ENCODE measurements around the gene ENPEP. TPM values are rescaled to one million over a fixed set of nuclear protein-coding genes. Genes with fewer than 3 reads are reported as not detected.

ENPEP gene
- total and polyA plus RNA-seq, 7 experiments from 2014 or later, result 0.29 TPM; not detected in 6

GRCh38 chr4:110452546-110452945, 23.4 kb upstream of the ENPEP start:
- Histone ChIP-seq H3K27me3 (ENCODE audit: control insufficient read depth in 2 of 2, insufficient read depth in 2 of 2, low read length in 2 of 2) (no peaks in the 10 kb centered on the region), H3K27ac (ENCODE audit: low read depth, low read length) (no peak overlapping the region), H3K9me3 (ENCODE audit: control insufficient read depth in 2 of 3, low read length in 3 of 3) (no peaks in the 10 kb centered on the region), H3K4me1 (ENCODE audit: control insufficient read depth in 2 of 2, insufficient read depth in 2 of 2, low read length in 2 of 2) (no peaks in the 10 kb centered on the region), H3K36me3 (ENCODE audit: control insufficient read depth in 2 of 3, insufficient read depth in 3 of 3, low read length in 3 of 3) (no peaks in the 10 kb centered on the region), H3K4me3 (ENCODE audit: low read length) (no peak overlapping the region)
- Mint-ChIP-seq H3K4me1 (peaks cover 0 to 2% (median 0%) of the 10 kb centered on the region in 7 donors), H3K36me3 (no peaks in the 10 kb centered on the region), H3K4me3 (no peak overlapping the region), H3K27ac (no peak overlapping the region), H3K27me3 (peaks cover 22 to 33% (median 25%) of the 10 kb centered on the region in 5 donors), H3K9me3 (no peaks in the 10 kb centered on the region)
- ATAC-seq, result no peak
- POLR2A ChIA-PET, result no interaction called here
- no peak for DNase-seq
- intact Hi-C loops (cut with micrococcal nuclease), result no loop called here
- CTCF ChIA-PET, result no interaction called here

GRCh38 chr4:110454441-110454840, 21.5 kb upstream of the ENPEP start:
- no peaks in the 10 kb centered on the region for H3K36me3 Mint-ChIP-seq
- H3K27ac Mint-ChIP-seq, result no peak overlapping the region
- Histone ChIP-seq H3K27ac (ENCODE audit: low read depth, low read length) (no peak overlapping the region), H3K27me3 (ENCODE audit: control insufficient read depth in 2 of 2, insufficient read depth in 2 of 2, low read length in 2 of 2) (no peaks in the 10 kb centered on the region), H3K4me1 (ENCODE audit: control insufficient read depth in 2 of 2, insufficient read depth in 2 of 2, low read length in 2 of 2) (no peaks in the 10 kb centered on the region), H3K9me3 (ENCODE audit: control insufficient read depth in 2 of 3, low read length in 3 of 3) (no peaks in the 10 kb centered on the region), H3K4me3 (ENCODE audit: low read length) (no peak overlapping the region), H3K36me3 (ENCODE audit: control insufficient read depth in 2 of 3, insufficient read depth in 3 of 3, low read length in 3 of 3) (no peaks in the 10 kb centered on the region)
- no peak overlapping the region for H3K4me3 Mint-ChIP-seq
- ChIA-PET POLR2A (no interaction called here), CTCF (no interaction called here)
- no peaks in the 10 kb centered on the region for H3K9me3 Mint-ChIP-seq
- H3K27me3 Mint-ChIP-seq, result peaks cover 22 to 40% (median 29%) of the 10 kb centered on the region in 5 donors
- ATAC-seq (no peak), DNase-seq (no peak)
- peaks cover 0 to 2% (median 0%) of the 10 kb centered on the region in 7 donors for H3K4me1 Mint-ChIP-seq
- intact Hi-C loops (cut with micrococcal nuclease), result no loop called here

GRCh38 chr4:110458494-110459266, 17.3 kb upstream of the ENPEP start:
- H3K27ac Mint-ChIP-seq, result no peak overlapping the region
- peaks cover 15 to 44% (median 28%) of the 10 kb centered on the region in 5 donors for H3K27me3 Mint-ChIP-seq
- no peak overlapping the region for H3K4me3 ChIP-seq (ENCODE audit: low read length)
- H3K9me3 Mint-ChIP-seq, result no peaks in the 10 kb centered on the region
- no peaks in the 10 kb centered on the region for H3K4me1 Mint-ChIP-seq
- intact Hi-C loops (cut with micrococcal nuclease), result no loop called here
- no peaks in the 10 kb centered on the region for H3K9me3 ChIP-seq (ENCODE audit: control insufficient read depth in 2 of 3, low read length in 3 of 3)
- no peak for ATAC-seq
- ChIA-PET POLR2A (no interaction called here), CTCF (no interaction called here)
- no peak overlapping the region for H3K4me3 Mint-ChIP-seq
- no peak for DNase-seq
- no peak overlapping the region for H3K27ac ChIP-seq (ENCODE audit: low read depth, low read length)
- H3K4me1 ChIP-seq (ENCODE audit: control insufficient read depth in 2 of 2, insufficient read depth in 2 of 2, low read length in 2 of 2), result no peaks in the 10 kb centered on the region
- H3K36me3 Mint-ChIP-seq, result no peaks in the 10 kb centered on the region
- no peaks in the 10 kb centered on the region for H3K27me3 ChIP-seq (ENCODE audit: control insufficient read depth in 2 of 2, insufficient read depth in 2 of 2, low read length in 2 of 2)
- no peaks in the 10 kb centered on the region for H3K36me3 ChIP-seq (ENCODE audit: control insufficient read depth in 2 of 3, insufficient read depth in 3 of 3, low read length in 3 of 3)

- no peaks in the 10 kb centered on the region for H3K36me3 Mint-ChIP-seq
- no peaks in the 10 kb centered on the region for H3K4me1 Mint-ChIP-seq
- ChIA-PET CTCF (no interaction called here), POLR2A (no interaction called here)
- Histone ChIP-seq H3K4me3 (ENCODE audit: low read length) (no peak overlapping the region), H3K4me1 (ENCODE audit: control insufficient read depth in 2 of 2, insufficient read depth in 2 of 2, low read length in 2 of 2) (no peaks in the 10 kb centered on the region), H3K27ac (ENCODE audit: low read depth, low read length) (no peak overlapping the region), H3K9me3 (ENCODE audit: control insufficient read depth in 2 of 3, low read length in 3 of 3) (no peaks in the 10 kb centered on the region), H3K36me3 (ENCODE audit: control insufficient read depth in 2 of 3, insufficient read depth in 3 of 3, low read length in 3 of 3) (no peaks in the 10 kb centered on the region), H3K27me3 (ENCODE audit: control insufficient read depth in 2 of 2, insufficient read depth in 2 of 2, low read length in 2 of 2) (no peaks in the 10 kb centered on the region)
- DNase-seq (no peak), ATAC-seq (no peak)
- peaks cover 13 to 39% (median 26%) of the 10 kb centered on the region in 5 donors for H3K27me3 Mint-ChIP-seq
- no peak overlapping the region for H3K4me3 Mint-ChIP-seq
- no peaks in the 10 kb centered on the region for H3K9me3 Mint-ChIP-seq
- intact Hi-C loops (cut with micrococcal nuclease), result no loop called here
- H3K27ac Mint-ChIP-seq, result no peak overlapping the region
Measured at GRCh38 chr4:110460074-110460746, 15.7 kb upstream of the ENPEP start.

GRCh38 chr4:110467400-110467799, 8.6 kb upstream of the ENPEP start:
- intact Hi-C loops (cut with micrococcal nuclease), result no loop called here
- ChIA-PET CTCF (no interaction called here), POLR2A (no interaction called here)
- Histone ChIP-seq H3K4me1 (ENCODE audit: control insufficient read depth in 2 of 2, insufficient read depth in 2 of 2, low read length in 2 of 2) (no peaks in the 10 kb centered on the region), H3K4me3 (ENCODE audit: low read length) (no peak overlapping the region), H3K27me3 (ENCODE audit: control insufficient read depth in 2 of 2, insufficient read depth in 2 of 2, low read length in 2 of 2) (no peaks in the 10 kb centered on the region), H3K9me3 (ENCODE audit: control insufficient read depth in 2 of 3, low read length in 3 of 3) (no peaks in the 10 kb centered on the region), H3K36me3 (ENCODE audit: control insufficient read depth in 2 of 3, insufficient read depth in 3 of 3, low read length in 3 of 3) (no peaks in the 10 kb centered on the region), H3K27ac (ENCODE audit: low read depth, low read length) (no peak overlapping the region)
- Mint-ChIP-seq H3K9me3 (peaks cover 0 to 14% (median 5%) of the 10 kb centered on the region in 11 donors), H3K4me3 (no peak overlapping the region), H3K36me3 (peaks cover 0 to 5% (median 0%) of the 10 kb centered on the region in 5 donors), H3K4me1 (peaks cover 6 to 11% (median 8%) of the 10 kb centered on the region in 7 donors), H3K27me3 (peaks cover 0 to 11% (median 5%) of the 10 kb centered on the region in 5 donors), H3K27ac (no peak overlapping the region)
- ATAC-seq (no peak), DNase-seq (no peak)

- no peak for DNase-seq
- H3K4me1 ChIP-seq (ENCODE audit: control insufficient read depth in 2 of 2, insufficient read depth in 2 of 2, low read length in 2 of 2), result no peaks in the 10 kb centered on the region
- H3K4me3 Mint-ChIP-seq, result no peak overlapping the region
- peaks cover 0 to 14% (median 5%) of the 10 kb centered on the region in 11 donors for H3K9me3 Mint-ChIP-seq
- H3K36me3 Mint-ChIP-seq, result peaks cover 0 to 5% (median 3%) of the 10 kb centered on the region in 5 donors
- no peak overlapping the region for H3K27ac ChIP-seq (ENCODE audit: low read depth, low read length)
- intact Hi-C loops (cut with micrococcal nuclease), result no loop called here
- no peak for ATAC-seq
- ChIA-PET CTCF (no interaction called here), POLR2A (no interaction called here)
- peaks cover 0 to 1% (median 0%) of the 10 kb centered on the region in 7 donors for H3K4me1 Mint-ChIP-seq
- peaks cover 7 to 22% (median 14%) of the 10 kb centered on the region in 5 donors for H3K27me3 Mint-ChIP-seq
- H3K27ac Mint-ChIP-seq, result no peak overlapping the region
- H3K9me3 ChIP-seq (ENCODE audit: control insufficient read depth in 2 of 3, low read length in 3 of 3), result no peaks in the 10 kb centered on the region
- no peaks in the 10 kb centered on the region for H3K36me3 ChIP-seq (ENCODE audit: control insufficient read depth in 2 of 3, insufficient read depth in 3 of 3, low read length in 3 of 3)
- H3K4me3 ChIP-seq (ENCODE audit: low read length), result no peak overlapping the region
- H3K27me3 ChIP-seq (ENCODE audit: control insufficient read depth in 2 of 2, insufficient read depth in 2 of 2, low read length in 2 of 2), result no peaks in the 10 kb centered on the region
Measured at GRCh38 chr4:110472583-110473329, 3.2 kb upstream of the ENPEP start.
